Fibroblast of peridontal ligament (primary cell): Measurements from ENCODE around the gene BLVRA.
"Not testable (repeated sequence)": the region's sequence is repeated elsewhere in the genome, so short reads cannot be mapped to it uniquely, and the experiment has no call there.

Experiments used
- DNase-seq: peaks from one replicate; pipeline ENCODE4 v3.0.0-alpha.2; 2010; ENCODE audit errors: extremely low read depth

Gene BLVRA

DNA sequence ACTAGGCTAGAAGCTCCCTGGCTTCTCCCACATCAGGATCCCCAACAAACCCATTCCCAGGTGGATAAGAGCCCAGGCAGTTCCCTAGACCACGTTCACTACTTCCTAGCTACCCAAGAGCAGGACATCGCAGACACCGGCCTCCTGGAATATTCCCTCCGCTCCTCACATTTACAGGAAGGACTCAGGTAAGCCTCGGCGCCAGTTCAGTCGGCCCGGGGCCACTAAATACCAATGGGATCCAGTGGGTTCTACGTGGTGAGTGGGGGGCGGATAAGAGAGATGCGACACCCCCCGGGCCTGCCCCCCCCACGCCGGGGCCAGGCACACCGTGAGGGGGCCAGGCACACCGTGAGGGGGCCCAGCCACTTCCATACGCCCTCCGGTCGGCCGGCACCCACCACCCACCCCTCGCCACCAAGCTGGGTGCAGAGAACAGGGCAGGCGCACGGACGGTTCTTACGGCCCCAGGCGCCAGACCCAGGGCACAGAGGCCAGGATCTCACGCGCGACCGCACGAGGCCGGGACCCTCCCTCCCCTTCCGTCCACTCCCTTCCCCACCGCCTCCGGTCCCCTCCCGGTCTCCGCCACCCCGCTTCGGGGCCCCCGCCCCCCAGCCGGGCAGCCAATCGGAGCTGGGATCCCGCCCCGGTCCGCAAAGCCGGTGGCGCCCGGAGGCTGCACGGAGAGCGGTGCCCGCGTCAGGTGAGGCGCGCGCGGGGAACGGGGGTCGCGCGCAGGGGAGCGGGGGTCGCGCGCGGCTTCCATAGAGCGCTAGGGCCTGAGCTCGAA is at the start of gene BLVRA:
BLVRA (plus strand) TSS at position 652 of the 793 bp plus-strand sequence. CDS start 12,479 bp downstream, outside the sequence.
- peak; percentile 25 for DNase-seq

GRCh38 chr7:43711503-43711902 is 47.0 kb upstream of the BLVRA start:
- DNase-seq, result no peak

- not testable (repeated sequence) for DNase-seq
Observed at GRCh38 chr7:43715966-43716365, 42.5 kb upstream of the BLVRA start.

GRCh38 chr7:43716598-43716997 is 41.9 kb upstream of the BLVRA start:
- no peak for DNase-seq

GRCh38 chr7:43721193-43721806 is 37.2 kb upstream of the BLVRA start:
- peak; percentile 86 for DNase-seq

GRCh38 chr7:43723007-43723341 is 35.5 kb upstream of the BLVRA start:
- DNase-seq, result no peak

- DNase-seq, result peak; percentile 64
Observed at GRCh38 chr7:43725251-43725650, 33.2 kb upstream of the BLVRA start.

DNA sequence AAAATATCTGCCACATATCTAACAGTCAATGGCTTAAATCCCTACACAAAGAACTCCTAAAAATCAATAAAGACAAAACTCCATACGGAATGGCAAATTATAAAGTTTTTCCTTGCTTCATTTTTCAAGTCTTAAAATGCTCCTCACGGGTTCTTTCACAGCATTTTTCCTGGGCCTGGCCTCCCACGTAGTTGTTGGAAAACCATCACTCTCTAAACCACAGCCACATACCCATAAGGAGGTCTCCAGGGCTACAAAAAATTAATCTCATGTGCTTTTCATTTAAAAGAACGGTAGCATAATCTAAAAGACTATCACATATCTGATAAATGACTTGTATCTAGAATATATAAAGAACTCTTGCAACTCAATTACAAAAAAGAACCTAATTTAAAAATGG is 32.0 kb upstream of the BLVRA start:
- DNase-seq, result peak; percentile 64

DNA sequence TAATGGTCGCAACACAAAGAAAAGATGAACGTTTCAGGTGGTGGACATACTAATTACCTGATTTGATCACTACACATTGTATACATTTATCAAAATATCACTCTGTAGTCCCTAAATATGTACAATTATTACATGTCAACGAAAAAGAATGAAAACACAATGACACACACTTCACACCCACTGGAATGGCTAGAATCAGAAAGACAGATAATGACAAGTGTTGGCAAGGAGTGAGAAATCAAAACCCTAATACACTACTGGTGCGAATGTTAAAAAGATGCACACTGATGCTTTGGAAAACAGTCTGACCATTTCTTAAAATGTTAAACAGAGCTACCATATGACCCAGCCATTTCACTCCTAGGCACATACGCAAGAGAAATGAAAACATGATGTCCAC is 31.5 kb upstream of the BLVRA start:
- no peak for DNase-seq

DNA sequence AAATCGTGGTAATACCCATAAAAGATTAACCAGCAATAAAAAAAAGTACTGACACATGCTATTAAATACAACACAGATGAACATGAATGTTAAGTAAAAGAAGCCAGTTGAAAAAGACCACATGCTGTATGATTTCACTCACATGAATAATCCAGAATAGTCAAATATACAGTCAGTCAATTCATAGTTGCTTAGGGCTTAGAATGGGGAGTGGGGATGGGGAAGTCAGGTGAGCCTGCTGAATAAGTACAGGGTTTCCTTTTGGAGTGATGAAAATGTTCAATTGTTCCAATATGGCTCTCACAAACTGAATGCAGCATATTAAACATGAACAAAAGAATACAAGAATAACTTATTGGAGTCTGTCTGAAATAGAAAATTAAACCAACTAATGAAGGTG is 31.0 kb upstream of the BLVRA start:
- DNase-seq, result no peak

DNA sequence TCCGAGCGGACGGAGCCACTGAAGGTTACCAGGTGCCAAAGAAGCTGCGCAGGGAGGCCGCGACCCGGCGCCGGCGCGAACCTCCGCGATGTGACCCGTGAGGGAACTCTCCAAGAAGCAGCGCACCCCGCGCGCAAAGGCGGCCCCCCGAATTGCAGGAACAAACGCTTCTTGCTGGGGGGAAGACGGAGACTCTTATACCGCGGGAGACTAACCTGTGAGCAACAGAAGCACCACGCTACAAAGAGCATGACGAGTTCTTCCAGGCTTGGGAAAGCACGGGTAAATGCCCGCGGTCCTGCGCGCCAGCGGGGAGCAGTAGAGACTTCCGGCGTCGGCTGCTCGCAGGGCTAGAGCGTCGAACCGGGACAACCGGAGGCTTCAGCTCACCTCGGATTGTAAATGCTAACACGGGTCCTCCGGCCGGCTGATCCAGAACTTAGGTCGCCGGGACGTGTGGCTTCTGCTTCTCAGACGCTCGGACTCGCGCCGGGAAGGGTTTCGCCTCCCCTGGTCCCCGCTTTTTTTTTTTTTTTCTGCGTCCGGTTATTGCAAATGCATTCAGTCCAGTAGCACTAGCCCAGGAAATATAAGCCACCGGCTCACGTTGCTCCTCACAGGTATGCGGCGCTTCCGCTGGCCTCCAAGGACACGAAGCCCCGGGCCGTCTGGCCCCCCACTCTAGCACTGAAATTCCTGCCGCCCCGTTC is 29.1 kb upstream of the BLVRA start, which contains the start of gene COA1:
COA1 (minus strand) TSS at position 310 of the 710 bp plus-strand sequence. CDS start 80,909 bp downstream, outside the sequence.
- peak; percentile 91 for DNase-seq

DNA sequence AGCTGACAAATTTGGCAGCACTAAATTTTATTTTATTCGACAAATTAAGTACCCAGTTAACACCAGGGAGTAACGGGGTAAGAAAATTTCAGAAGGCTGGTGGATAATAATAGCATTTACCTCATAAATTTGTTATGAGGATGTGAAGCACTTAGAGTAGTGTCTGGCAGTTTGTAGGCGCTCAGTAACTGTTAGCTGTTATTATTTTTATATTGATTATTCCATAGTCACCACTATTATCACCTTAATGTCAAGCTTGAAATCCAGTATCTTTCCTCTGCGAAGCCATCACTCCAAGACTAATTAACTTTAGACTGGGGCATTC is 28.6 kb upstream of the BLVRA start:
- DNase-seq, result no peak

DNA sequence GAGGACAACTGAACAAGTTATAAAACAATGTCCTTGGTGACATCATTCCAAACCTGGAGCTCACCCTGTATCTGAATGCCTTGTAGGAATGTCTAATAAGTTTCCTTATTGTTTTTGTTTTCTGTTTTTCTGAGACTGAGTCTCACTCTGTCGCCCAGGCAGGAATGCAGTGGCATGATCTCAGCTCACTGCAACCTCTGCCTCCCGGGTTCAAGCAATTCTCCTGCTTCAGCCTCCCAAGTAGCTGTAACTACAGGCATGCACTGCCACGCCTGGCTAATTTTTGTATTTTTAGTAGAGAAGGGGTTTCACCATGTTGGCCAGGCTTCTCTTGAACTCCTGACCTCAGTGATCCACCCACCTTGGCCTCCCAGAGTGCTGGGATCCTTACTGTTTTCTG is 27.0 kb upstream of the BLVRA start:
- DNase-seq, result not testable (repeated sequence)

DNA sequence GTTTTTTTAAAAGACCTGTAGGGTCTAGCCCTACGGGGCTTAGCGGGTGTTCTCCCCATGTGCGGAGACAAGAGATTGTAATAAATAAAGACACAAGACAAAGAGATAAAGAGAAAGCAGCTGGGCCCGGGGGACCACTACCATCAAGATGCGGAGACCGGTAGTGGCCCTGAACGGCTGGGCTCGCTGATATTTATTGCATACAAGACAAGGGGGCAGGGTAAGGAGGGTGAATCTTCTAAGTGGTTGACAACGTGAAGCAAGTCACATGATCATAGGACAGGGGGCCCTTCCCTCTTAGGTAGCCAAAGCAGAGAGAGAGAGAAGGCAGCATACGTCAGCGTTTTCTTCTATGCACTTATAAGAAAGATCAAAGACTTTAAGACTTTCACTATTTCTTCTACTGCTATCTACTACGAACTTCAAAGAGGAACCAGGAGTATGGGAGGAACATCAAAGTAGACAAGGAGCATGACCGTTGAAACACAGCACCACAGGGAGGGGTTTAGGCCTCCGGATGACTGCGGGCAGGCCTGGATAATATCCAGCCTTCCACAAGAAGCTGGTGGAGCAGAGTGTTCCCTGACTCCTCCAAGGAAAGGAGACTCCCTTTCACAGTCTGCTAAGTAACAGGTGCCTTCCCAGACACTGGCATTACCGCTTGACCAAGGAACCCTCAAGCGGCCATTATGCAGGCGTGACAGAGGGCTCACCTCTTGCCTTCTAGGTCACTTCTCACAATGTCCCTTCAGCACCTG is 23.7 kb upstream of the BLVRA start:
- DNase-seq, result not testable (repeated sequence)

DNA sequence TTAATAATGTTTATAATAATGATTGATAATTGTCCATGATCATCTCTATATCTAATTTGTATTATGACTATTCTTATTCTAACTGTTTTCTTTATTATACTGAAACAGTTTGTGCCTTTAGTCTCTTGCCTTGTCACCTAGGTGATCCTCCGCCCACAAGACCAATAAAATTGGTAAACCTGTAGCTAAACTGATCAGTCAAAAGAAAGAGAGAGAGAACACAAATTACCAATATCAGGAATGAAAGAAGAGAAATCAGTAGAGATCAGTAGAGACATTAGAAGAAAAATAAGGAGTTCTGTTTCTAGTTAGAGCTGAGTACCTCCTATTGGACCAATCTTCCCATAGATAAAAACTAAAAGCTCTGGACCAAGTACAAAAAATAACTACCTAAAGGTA is 23.1 kb upstream of the BLVRA start:
- no peak for DNase-seq

DNA sequence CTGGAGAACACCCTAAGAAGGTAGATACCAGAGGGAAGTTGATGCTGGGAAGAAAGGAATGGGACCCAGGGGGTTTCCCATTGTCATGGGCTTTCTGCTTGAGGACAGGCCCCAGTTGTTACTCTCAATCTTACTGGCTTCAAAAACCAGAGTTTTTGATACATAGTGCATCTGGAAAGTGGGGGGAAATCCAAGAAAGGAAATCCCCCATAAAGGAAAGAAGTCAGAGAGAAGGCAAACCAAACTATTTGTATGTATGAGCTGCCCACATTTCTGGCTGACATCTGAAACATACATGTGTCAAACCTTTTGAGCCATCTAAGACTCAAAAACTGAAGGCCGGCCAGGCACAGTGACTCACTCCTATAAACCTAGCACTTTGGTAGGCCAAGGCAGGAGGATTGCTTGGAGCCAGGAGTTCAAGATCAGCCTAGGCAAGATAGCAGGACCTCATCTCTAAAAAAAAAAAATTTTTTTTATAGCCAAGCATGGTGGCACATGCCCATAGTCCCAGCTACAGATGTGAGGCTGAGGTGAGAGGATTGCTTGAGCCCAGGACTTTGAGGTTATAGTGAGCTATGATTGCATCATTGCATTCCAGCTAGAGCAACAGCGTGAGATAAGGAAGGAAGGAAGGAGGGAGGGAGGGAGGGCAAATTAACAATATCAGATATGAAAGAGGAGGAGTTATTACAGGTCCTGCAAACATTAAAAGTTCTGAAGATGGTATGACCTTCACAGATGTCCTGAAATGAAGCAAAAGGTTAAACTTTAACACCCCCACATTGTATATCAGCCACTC is 22.5 kb upstream of the BLVRA start:
- DNase-seq, result no peak

- DNase-seq, result no peak
Observed at GRCh38 chr7:43737467-43738127, 20.9 kb upstream of the BLVRA start.

- no peak for DNase-seq
Observed at GRCh38 chr7:43742692-43743091, 15.8 kb upstream of the BLVRA start.

DNA sequence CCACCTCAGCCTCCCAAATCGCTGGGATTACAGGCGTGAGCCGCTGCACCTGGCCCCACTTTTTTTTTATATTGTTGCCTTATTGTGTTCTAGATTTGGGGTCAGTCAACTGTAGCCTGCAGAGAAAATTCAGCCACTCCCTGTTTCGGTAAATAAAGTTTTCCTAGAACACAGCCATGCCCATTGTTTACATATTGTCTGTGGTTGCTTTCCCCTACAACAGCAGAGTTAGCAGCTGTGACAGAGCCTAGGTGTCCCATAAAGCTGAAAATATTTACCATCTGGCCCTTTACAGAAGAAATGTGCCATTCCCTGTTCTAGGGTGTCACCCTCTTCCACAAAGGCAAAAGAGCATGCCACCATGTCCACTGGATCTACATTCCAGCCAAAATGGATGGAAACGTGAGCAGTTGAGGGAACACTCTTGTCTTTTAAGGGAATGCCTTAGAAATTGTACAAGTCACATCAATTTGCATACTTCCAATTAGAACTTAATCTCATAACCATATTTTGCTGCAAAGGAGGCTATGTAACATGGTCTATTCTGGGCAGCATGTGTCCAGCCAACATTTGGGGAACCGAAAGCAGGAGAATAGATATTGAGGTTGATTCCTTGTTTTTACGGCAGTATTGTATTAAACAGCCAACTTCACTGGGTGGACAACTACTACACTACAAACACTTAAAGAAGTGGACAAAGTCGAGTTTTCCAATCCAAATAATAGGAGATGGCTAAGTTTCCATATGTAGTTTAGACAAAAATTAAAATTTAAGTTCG is 11.0 kb upstream of the BLVRA start:
- no peak for DNase-seq

DNA sequence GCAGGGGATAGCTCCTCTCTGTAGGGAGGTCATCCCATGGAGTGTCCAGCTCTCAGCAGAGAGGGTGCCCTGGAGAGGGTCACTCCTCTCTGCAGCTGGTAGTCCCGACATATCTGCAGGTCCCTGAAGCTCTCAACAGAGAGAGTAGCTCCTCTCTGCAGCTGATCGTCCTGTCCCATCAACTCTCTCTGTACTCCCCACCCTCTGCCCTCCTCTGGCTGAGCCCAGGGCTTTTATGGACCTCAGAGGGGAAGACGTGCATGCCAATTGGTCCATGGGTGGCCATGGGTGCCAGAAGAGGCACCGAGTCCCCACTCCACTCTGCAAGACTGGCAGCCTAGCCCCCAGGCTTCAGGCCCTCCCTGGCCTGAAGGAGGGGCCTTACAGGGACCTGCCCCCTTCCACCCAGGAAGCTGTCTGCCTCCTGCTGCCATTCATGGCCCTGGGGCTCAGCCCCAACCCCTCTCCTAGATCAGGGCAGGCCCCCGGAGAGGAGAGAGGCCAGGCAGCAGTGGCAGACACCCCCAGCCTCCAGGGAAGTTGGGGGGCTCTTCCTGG is 9.0 kb upstream of the BLVRA start:
- DNase-seq, result no peak
